ENCODE measurements around the gene NAXD. TPM values are rescaled to one million over a fixed set of nuclear protein-coding genes. Genes with fewer than 3 reads are reported as not detected.

Gene NAXD
- total and polyA plus RNA-seq, 2 of the 4 experiments (the other 2 are of a cell fraction), result 10.2 to 27.2 TPM

DNA sequence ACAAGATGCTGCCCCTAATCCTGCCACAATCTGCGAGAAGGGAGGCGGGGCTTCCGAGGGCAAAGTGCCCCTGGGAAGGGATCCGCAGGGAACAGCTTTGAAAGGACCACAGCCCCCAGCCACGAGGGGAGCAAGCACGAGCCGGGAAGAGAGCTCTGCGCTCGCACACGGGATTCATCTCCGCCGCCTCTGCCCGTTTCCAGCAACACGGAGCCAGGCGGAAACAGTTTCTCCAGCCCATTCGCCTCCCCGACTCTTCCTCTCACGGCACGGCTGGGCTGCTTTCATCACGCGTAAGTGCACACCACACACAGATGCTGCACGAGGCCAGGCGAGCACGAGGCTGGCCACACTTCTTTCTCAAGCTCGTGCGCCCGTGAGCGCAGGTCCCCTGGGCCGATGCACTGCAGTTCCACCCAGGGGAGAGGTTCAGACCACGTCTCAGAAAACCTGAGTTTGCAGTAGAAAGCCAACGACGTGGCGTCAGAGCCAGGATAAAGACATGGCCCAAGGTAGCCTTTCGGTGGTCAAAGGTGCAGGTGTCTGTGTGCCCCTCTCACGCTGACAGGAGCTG lies 33.6 kb downstream of the NAXD start:
- no peak overlapping the region for H3K4me2 ChIP-seq (ENCODE audit: low read depth, low read length)
- TF ChIP-seq CHD1 (IDR thresholded peaks at IDR 0.05; ENCODE audit: low read depth, low read length) (no peak), POLR2A (IDR thresholded peaks at IDR 0.05; ENCODE audit: low read depth, low read length) (no peak), MXI1 (IDR thresholded peaks at IDR 0.05; ENCODE audit: borderline replicate concordance, low read depth, low read length) (no peak), RAD21 (IDR thresholded peaks at IDR 0.05; ENCODE audit: low read length) (no peak), RFX5 (IDR thresholded peaks at IDR 0.05; ENCODE audit: low read depth, low read length) (no peak), MAZ (IDR thresholded peaks at IDR 0.05; ENCODE audit: borderline replicate concordance, low read depth, low read length) (no peak), FOS (IDR thresholded peaks at IDR 0.05; ENCODE audit: low read depth, low read length) (no peak), CEBPB (IDR thresholded peaks at IDR 0.05; ENCODE audit: low read depth, low read length) (no peak), MAFK (IDR thresholded peaks at IDR 0.05; ENCODE audit: low read depth, low read length) (no peak), SMC3 (IDR thresholded peaks at IDR 0.05; ENCODE audit: low read depth, low read length) (no peak), BHLHE40 (IDR thresholded peaks at IDR 0.05; ENCODE audit: low read depth, low read length) (no peak), RCOR1 (IDR thresholded peaks at IDR 0.05; ENCODE audit: insufficient replicate concordance, low read length) (no peak), NFE2L2 (IDR thresholded peaks at IDR 0.05; ENCODE audit: low read depth, low read length) (no peak)
- TF ChIP-seq, protein P1, sequence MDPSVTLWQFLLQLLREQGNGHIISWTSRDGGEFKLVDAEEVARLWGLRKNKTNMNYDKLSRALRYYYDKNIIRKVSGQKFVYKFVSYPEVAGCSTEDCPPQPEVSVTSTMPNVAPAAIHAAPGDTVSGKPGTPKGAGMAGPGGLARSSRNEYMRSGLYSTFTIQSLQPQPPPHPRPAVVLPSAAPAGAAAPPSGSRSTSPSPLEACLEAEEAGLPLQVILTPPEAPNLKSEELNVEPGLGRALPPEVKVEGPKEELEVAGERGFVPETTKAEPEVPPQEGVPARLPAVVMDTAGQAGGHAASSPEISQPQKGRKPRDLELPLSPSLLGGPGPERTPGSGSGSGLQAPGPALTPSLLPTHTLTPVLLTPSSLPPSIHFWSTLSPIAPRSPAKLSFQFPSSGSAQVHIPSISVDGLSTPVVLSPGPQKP (IDR thresholded peaks at IDR 0.05; ENCODE audit: borderline replicate concordance, low read depth, low read length), result no peak
- ChIA-PET CTCF (no interaction called here), POLR2A (ENCODE audit: unreplicated experiment) (no interaction called here)
- H3K27ac ChIP-seq (ENCODE audit: insufficient read depth, low read length), result no peak overlapping the region
- H4K8ac ChIP-seq (ENCODE audit: low read depth in 2 of 2, low read length in 2 of 2), result no peak overlapping the region
- no peak overlapping the region for H3K4ac ChIP-seq (ENCODE audit: low read depth, low read length)
- H3K23ac ChIP-seq (ENCODE audit: low read depth, low read length), result no peak overlapping the region
- H2AFZ ChIP-seq (replicated peaks; ENCODE audit: low read length, poor library complexity), result no peak overlapping the region
- H3K56ac ChIP-seq (ENCODE audit: extremely low read depth, insufficient read depth, low read length), result no peak overlapping the region
- H2AK9ac ChIP-seq (replicated peaks; ENCODE audit: low read depth, low read length, poor library complexity), result no peak overlapping the region
- peaks cover 5% of the 10 kb centered on the region; the same call in 1 of the 2 replicates for H4K20me1 ChIP-seq (ENCODE audit: insufficient read depth, low read length)
- H4K91ac ChIP-seq (ENCODE audit: insufficient read depth, low read depth, low read length), result no peak overlapping the region
- no peak overlapping the region for H3K18ac ChIP-seq (ENCODE audit: low read depth, low read length)
- intact Hi-C loops (cut with micrococcal nuclease), result no loop called here
- no peak overlapping the region for H2BK15ac ChIP-seq (ENCODE audit: low read depth, low read length)
- no peak overlapping the region for H2BK5ac ChIP-seq (ENCODE audit: low read depth, low read length, poor library complexity, severe bottlenecking)
- in situ Hi-C loops (cut with MboI; ENCODE audit: low sequenced_read_pairs), result no loop called here
- WGBS, 2 experiments (ENCODE audit: extremely low coverage in 2 of 2, insufficient read length in 1 of 2), result 86% methylated on average over 20 of the region's 35 CpGs; no CpG with 5 or more reads in 1 of the 2 experiments
- no peaks in the 10 kb centered on the region for H3K27me3 ChIP-seq (ENCODE audit: control insufficient read depth, insufficient read depth, low read length)
- peaks cover 2% of the 10 kb centered on the region; the same call in 1 of the 2 replicates for H3K9me1 ChIP-seq (ENCODE audit: insufficient read depth, low read length)
- no TSS peak for BruUV-seq (replicated peaks)
- no peaks in the 10 kb centered on the region for H3K9me3 ChIP-seq (ENCODE audit: control insufficient read depth, insufficient read depth, low read length)
- peaks cover 32% of the 10 kb centered on the region for H3K36me3 ChIP-seq (ENCODE audit: control insufficient read depth, insufficient read depth, low read length)
- H3K79me1 ChIP-seq (ENCODE audit: low read depth in 1 of 2, low read length in 2 of 2), result peaks cover 7 to 26% of the 10 kb centered on the region in 2 experiments; a peak in 3 of 4 replicates
- dilution Hi-C loops (cut with HindIII; ENCODE audit: low sequenced_read_pairs, unreplicated experiment), result no loop called here
- H2BK120ac ChIP-seq (ENCODE audit: low read depth, low read length), result no peak overlapping the region
- H3K14ac ChIP-seq (replicated peaks; ENCODE audit: low read depth, low read length), result no peak overlapping the region
- ATAC-seq (ENCODE audit: low read depth) (no peak), DNase-seq (no peak)
- H2AK5ac ChIP-seq (ENCODE audit: low read depth, low read length), result no peak overlapping the region
- no peak overlapping the region for H3K4me3 ChIP-seq (ENCODE audit: insufficient read depth, low read depth, low read length)
- no peak overlapping the region for H2BK20ac ChIP-seq (ENCODE audit: low read depth, low read length)
- H3K9ac ChIP-seq (ENCODE audit: low read depth, low read length), result no peak overlapping the region
- H3K4me1 ChIP-seq (ENCODE audit: control insufficient read depth, insufficient read depth, low read length), result peaks cover 8% of the 10 kb centered on the region; the same call in 1 of the 2 replicates
- no peak overlapping the region for H4K5ac ChIP-seq (ENCODE audit: low read depth, low read length)
